ENCODE measurements around the gene ROGDI. TPM values are rescaled to one million over a fixed set of nuclear protein-coding genes. Genes with fewer than 3 reads are reported as not detected.
A peak's percentile ranks its signal among the peaks of the same experiment; 100 is the strongest.

The ROGDI gene
- total and polyA plus RNA-seq, 2 experiments from 2014 or later = 21.4 to 27.3 TPM

GRCh38 chr16:4783951-4784336 is 18.5 kb downstream of the ROGDI start:
- H3F3A ChIP-seq (ENCODE audit: insufficient read depth) = no peaks in the 10 kb centered on the region
- TF ChIP-seq EZH2phosphoT487 (IDR thresholded peaks at IDR 0.05; ENCODE audit: insufficient read depth, low read depth) (no peak), EZH2 (IDR thresholded peaks at IDR 0.05; ENCODE audit: insufficient read depth, poor library complexity, severe bottlenecking) (no peak)
- H4K20me1 ChIP-seq (ENCODE audit: insufficient read depth) = no peaks in the 10 kb centered on the region
- H3K4me2 ChIP-seq (ENCODE audit: unreplicated experiment) = no peak overlapping the region
- H3K4me3 ChIP-seq = no peak overlapping the region
- no peaks in the 10 kb centered on the region for H3K27me3 ChIP-seq (replicated peaks; ENCODE audit: insufficient read depth)
- H3K9me2 ChIP-seq (ENCODE audit: insufficient read depth) = no peaks in the 10 kb centered on the region
- in situ Hi-C loops (cut with MboI) = no loop called here
- H3K4me1 ChIP-seq (ENCODE audit: insufficient read depth) = no peaks in the 10 kb centered on the region
- no peak overlapping the region for H3K9ac ChIP-seq
- no peaks in the 10 kb centered on the region for H3K79me2 ChIP-seq (ENCODE audit: insufficient read depth)
- no peaks in the 10 kb centered on the region for H3K36me3 ChIP-seq (ENCODE audit: low read depth)
- H3K9me3 ChIP-seq (ENCODE audit: low read depth) = no peaks in the 10 kb centered on the region
- 76% methylated on average over 16 of the region's 16 CpGs for WGBS, 2 experiments (ENCODE audit: low coverage in 1 of 2, low lambda C conversion rate in 2 of 2, missing lambda C conversion rate in 2 of 2)
- H3K27ac ChIP-seq = no peak overlapping the region
- DNase-seq = no peak
- H2AFZ ChIP-seq = no peak overlapping the region

DNA sequence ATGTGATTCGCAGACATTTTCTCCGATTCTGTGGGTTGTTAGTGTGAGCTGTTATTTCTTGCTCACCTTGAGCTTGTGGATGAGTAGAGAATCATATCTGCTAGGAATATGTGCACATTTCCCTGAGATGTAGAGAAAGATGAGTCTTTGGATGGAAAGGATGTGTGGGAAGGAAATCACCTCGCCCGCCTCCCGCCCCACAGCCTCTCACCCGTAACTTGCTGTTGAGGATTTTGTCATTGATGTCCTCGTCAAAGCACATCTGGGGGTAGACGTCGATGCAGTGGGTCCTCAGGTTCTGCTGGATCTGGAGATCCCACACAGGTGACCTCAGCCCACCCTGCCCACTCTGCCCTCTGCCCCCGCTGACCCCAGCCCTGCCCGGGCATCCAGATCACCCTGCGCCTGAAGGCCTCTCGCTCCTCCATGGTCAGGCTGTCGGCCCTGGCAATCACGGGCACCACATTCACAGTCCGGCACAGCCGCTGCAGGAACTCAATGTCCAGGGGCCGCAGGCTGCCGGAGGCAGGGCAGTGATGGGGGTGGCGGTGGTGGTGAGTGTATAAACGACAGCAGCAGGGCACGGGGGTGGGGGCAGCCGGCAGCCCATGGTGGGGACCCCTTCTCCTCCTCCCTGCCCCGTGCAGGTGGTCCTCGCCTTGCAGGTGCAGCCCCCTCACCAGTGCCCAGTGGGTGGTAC is 19.0 kb downstream of the ROGDI start:
- H3K4me1 ChIP-seq (ENCODE audit: insufficient read depth) = no peaks in the 10 kb centered on the region
- no peak overlapping the region for H3K9ac ChIP-seq
- no peaks in the 10 kb centered on the region for H3K9me2 ChIP-seq (ENCODE audit: insufficient read depth)
- no peak overlapping the region for H3K4me3 ChIP-seq
- 77 to 81% methylated on average over 24 to 25 of the region's 25 CpGs for WGBS, 2 experiments (ENCODE audit: low coverage in 1 of 2, low lambda C conversion rate in 2 of 2, missing lambda C conversion rate in 2 of 2)
- in situ Hi-C loops (cut with MboI) = no loop called here
- no peak for DNase-seq
- no peak overlapping the region for H3K4me2 ChIP-seq (ENCODE audit: unreplicated experiment)
- no peaks in the 10 kb centered on the region for H3F3A ChIP-seq (ENCODE audit: insufficient read depth)
- H3K9me3 ChIP-seq (ENCODE audit: low read depth) = no peaks in the 10 kb centered on the region
- no peak for TF ChIP-seq EZH2 (IDR thresholded peaks at IDR 0.05; ENCODE audit: insufficient read depth, poor library complexity, severe bottlenecking)
- no peak for TF ChIP-seq EZH2phosphoT487 (IDR thresholded peaks at IDR 0.05; ENCODE audit: insufficient read depth, low read depth)
- no peaks in the 10 kb centered on the region for H3K36me3 ChIP-seq (ENCODE audit: low read depth)
- no peaks in the 10 kb centered on the region for H4K20me1 ChIP-seq (ENCODE audit: insufficient read depth)
- H3K27ac ChIP-seq = no peak overlapping the region
- H3K79me2 ChIP-seq (ENCODE audit: insufficient read depth) = no peaks in the 10 kb centered on the region
- no peaks in the 10 kb centered on the region for H3K27me3 ChIP-seq (replicated peaks; ENCODE audit: insufficient read depth)
- no peak overlapping the region for H2AFZ ChIP-seq

DNA sequence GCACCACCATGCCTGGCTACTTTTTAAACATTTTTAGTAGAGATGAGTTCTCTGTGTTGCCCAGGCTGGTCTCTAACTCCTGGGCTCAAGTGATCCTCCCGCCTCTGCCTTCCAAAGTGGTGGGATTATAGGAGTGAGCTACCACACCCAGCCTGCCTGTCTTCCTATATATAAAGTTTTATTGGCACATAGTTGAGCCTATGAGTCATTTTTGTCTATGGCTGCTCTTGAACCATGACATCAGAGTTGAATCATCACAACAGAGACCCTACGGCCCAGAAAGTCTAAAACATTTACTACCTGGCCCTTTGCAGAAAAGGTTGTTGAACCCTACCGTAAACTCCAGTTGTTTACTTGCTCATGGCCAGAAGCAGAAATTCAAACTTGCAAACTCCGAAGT is 22.2 kb downstream of the ROGDI start:
- H3K4me2 ChIP-seq (ENCODE audit: unreplicated experiment) = no peak overlapping the region
- 58 to 67% methylated on average over 4 of the region's 4 CpGs for WGBS, 2 experiments (ENCODE audit: low coverage in 1 of 2, low lambda C conversion rate in 2 of 2, missing lambda C conversion rate in 2 of 2)
- no peak for TF ChIP-seq EZH2 (IDR thresholded peaks at IDR 0.05; ENCODE audit: insufficient read depth, poor library complexity, severe bottlenecking)
- no peak for TF ChIP-seq EZH2phosphoT487 (IDR thresholded peaks at IDR 0.05; ENCODE audit: insufficient read depth, low read depth)
- in situ Hi-C loops (cut with MboI) = no loop called here
- H3K4me3 ChIP-seq = no peak overlapping the region
- no peak overlapping the region for H3K9ac ChIP-seq
- no peaks in the 10 kb centered on the region for H3K36me3 ChIP-seq (ENCODE audit: low read depth)
- no peak overlapping the region for H3K27ac ChIP-seq
- H3K9me2 ChIP-seq (ENCODE audit: insufficient read depth) = no peaks in the 10 kb centered on the region
- H3K4me1 ChIP-seq (ENCODE audit: insufficient read depth) = no peaks in the 10 kb centered on the region
- no peaks in the 10 kb centered on the region for H4K20me1 ChIP-seq (ENCODE audit: insufficient read depth)
- H3K9me3 ChIP-seq (ENCODE audit: low read depth) = no peaks in the 10 kb centered on the region
- no peaks in the 10 kb centered on the region for H3F3A ChIP-seq (ENCODE audit: insufficient read depth)
- H3K27me3 ChIP-seq (replicated peaks; ENCODE audit: insufficient read depth) = no peaks in the 10 kb centered on the region
- no peaks in the 10 kb centered on the region for H3K79me2 ChIP-seq (ENCODE audit: insufficient read depth)
- peak; percentile 30 for DNase-seq
- H2AFZ ChIP-seq = no peak overlapping the region

DNA sequence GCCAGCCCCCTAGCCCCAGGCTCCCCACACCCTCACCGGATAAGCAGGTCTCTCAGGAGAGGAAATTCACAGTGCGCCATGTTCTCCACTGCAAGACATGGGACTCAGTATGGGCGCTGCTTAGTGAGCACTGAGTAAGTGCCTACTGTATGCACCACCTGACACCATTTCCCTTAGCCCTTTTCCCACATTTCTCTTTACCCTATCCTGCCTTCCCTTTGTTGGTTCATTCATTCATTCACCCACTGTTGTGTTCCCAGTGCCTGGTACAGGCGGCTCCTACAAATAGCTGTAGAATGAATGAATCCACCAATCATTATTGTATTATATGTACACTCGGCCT is 24.4 kb downstream of the ROGDI start:
- Histone ChIP-seq H3K27ac (no peak overlapping the region), H2AFZ (no peak overlapping the region), H4K20me1 (ENCODE audit: insufficient read depth) (no peaks in the 10 kb centered on the region), H3K4me3 (no peak overlapping the region), H3K9me2 (ENCODE audit: insufficient read depth) (no peaks in the 10 kb centered on the region), H3K9ac (no peak overlapping the region), H3K36me3 (ENCODE audit: low read depth) (no peaks in the 10 kb centered on the region), H3K27me3 (replicated peaks; ENCODE audit: insufficient read depth) (no peaks in the 10 kb centered on the region), H3K4me1 (ENCODE audit: insufficient read depth) (no peaks in the 10 kb centered on the region), H3K4me2 (ENCODE audit: unreplicated experiment) (no peak overlapping the region), H3K79me2 (ENCODE audit: insufficient read depth) (no peaks in the 10 kb centered on the region), H3K9me3 (ENCODE audit: low read depth) (no peaks in the 10 kb centered on the region), H3F3A (ENCODE audit: insufficient read depth) (no peaks in the 10 kb centered on the region)
- TF ChIP-seq EZH2 (IDR thresholded peaks at IDR 0.05; ENCODE audit: insufficient read depth, poor library complexity, severe bottlenecking) = no peak
- no peak for TF ChIP-seq EZH2phosphoT487 (IDR thresholded peaks at IDR 0.05; ENCODE audit: insufficient read depth, low read depth)
- no peak for DNase-seq
- WGBS, 2 experiments (ENCODE audit: low coverage in 1 of 2, low lambda C conversion rate in 2 of 2, missing lambda C conversion rate in 2 of 2) = 77 to 78% methylated on average over 5 of the region's 5 CpGs
- in situ Hi-C loops (cut with MboI) = no loop called here
